ENCODE results near the gene TMEM255A. TPM values are rescaled to one million over a fixed set of nuclear protein-coding genes. Genes with fewer than 3 reads are reported as not detected.
A peak's percentile ranks its signal among the peaks of the same experiment; 100 is the strongest.

The TMEM255A gene
- total and polyA plus RNA-seq, 2 of the 13 experiments (the other 11 are each of a cell fraction or from before 2014, with no cell fraction given), result 0.13 to 0.40 TPM

GRCh38 chrX:120250522-120251271 is 60.6 kb downstream of the TMEM255A start, which contains the start of gene ZBTB33 (continued):
- TF ChIP-seq TFDP2 (CRISPR knock-in tag; IDR thresholded peaks at IDR 0.05) (peak; percentile 52; the same call in 1 of the 2 replicates), ZBTB46 (CRISPR knock-in tag; IDR thresholded peaks at IDR 0.05; ENCODE audit: borderline replicate concordance) (no peak), CEBPZ (IDR thresholded peaks at IDR 0.05; ENCODE audit: low read length) (no peak), ZNF382 (CRISPR knock-in tag; IDR thresholded peaks at IDR 0.05; ENCODE audit: borderline replicate concordance) (no peak), SRF (IDR thresholded peaks at IDR 0.05; ENCODE audit: low read depth, low read length) (no peak), RARG (CRISPR knock-in tag; IDR thresholded peaks at IDR 0.05; ENCODE audit: low read depth) (no peak), ZBTB3 (CRISPR knock-in tag; IDR thresholded peaks at IDR 0.05; ENCODE audit: borderline replicate concordance, low read depth) (no peak), HOMEZ (CRISPR knock-in tag; IDR thresholded peaks at IDR 0.05; ENCODE audit: low read depth) (no peak), ZBTB26 (CRISPR knock-in tag; IDR thresholded peaks at IDR 0.05; ENCODE audit: borderline replicate concordance) (no peak)
- TF ChIP-seq, protein P1, sequence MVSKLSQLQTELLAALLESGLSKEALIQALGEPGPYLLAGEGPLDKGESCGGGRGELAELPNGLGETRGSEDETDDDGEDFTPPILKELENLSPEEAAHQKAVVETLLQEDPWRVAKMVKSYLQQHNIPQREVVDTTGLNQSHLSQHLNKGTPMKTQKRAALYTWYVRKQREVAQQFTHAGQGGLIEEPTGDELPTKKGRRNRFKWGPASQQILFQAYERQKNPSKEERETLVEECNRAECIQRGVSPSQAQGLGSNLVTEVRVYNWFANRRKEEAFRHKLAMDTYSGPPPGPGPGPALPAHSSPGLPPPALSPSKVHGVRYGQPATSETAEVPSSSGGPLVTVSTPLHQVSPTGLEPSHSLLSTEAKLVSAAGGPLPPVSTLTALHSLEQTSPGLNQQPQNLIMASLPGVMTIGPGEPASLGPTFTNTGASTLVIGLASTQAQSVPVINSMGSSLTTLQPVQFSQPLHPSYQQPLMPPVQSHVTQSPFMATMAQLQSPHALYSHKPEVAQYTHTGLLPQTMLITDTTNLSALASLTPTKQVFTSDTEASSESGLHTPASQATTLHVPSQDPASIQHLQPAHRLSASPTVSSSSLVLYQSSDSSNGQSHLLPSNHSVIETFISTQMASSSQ (IDR thresholded peaks at IDR 0.05; ENCODE audit: low read depth), result no peak
- TF ChIP-seq, protein P1 (CRISPR knock-in tag; IDR thresholded peaks at IDR 0.05; ENCODE audit: borderline replicate concordance), result no peak
- TF ChIP-seq, protein P2, sequence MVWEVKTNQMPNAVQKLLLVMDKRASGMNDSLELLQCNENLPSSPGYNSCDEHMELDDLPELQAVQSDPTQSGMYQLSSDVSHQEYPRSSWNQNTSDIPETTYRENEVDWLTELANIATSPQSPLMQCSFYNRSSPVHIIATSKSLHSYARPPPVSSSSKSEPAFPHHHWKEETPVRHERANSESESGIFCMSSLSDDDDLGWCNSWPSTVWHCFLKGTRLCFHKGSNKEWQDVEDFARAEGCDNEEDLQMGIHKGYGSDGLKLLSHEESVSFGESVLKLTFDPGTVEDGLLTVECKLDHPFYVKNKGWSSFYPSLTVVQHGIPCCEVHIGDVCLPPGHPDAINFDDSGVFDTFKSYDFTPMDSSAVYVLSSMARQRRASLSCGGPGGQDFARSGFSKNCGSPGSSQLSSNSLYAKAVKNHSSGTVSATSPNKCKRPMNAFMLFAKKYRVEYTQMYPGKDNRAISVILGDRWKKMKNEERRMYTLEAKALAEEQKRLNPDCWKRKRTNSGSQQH (CRISPR knock-in tag; IDR thresholded peaks at IDR 0.05; ENCODE audit: low read depth), result no peak
